Activated naive CD4-positive, alpha-beta T cell treated with anti-CD3 and anti-CD28 coated beads for 36 hours (primary cell): ENCODE results near the gene C1QTNF2. TPM values are rescaled to one million over a fixed set of nuclear protein-coding genes. Genes with fewer than 3 reads are reported as not detected.
"Not testable (repeated sequence)": the region's sequence is repeated elsewhere in the genome, so short reads cannot be mapped to it uniquely, and the experiment has no call there.

Experiments used
- CTCF ChIA-PET: fragments of 350-600 bp; sonication (Branson Sonifier 250); formaldehyde crosslinking; loops from one replicate; lab custom pipeline; 2021; ENCODE audit warnings: antibody characterized with exemption; lab: Charles Lee
- DNase-seq: peaks from one replicate; pipeline ENCODE4 v3.0.0-alpha.2; 2020
- H3K27ac Mint-ChIP-seq: one replicate; pipeline ENCODE4 v1.8.0; 2021; ENCODE audit warnings: mild to moderate bottlenecking, mixed read lengths
- H3K27me3 Mint-ChIP-seq: one replicate; pipeline ENCODE4 v1.8.0; 2021; ENCODE audit warnings: low read depth, mixed read lengths
- H3K36me3 Mint-ChIP-seq: one replicate; pipeline ENCODE4 v1.8.0; 2021; ENCODE audit warnings: low read depth, mixed read lengths
- H3K4me1 Mint-ChIP-seq: one replicate; pipeline ENCODE4 v1.8.0; 2021; ENCODE audit warnings: low read depth, mixed read lengths
- H3K4me3 Mint-ChIP-seq: one replicate; pipeline ENCODE4 v1.8.0; 2021; ENCODE audit warnings: mild to moderate bottlenecking, moderate library complexity, mixed read lengths
- H3K9me3 Mint-ChIP-seq: one replicate; pipeline ENCODE4 v1.8.0; 2021; ENCODE audit warnings: mixed read lengths
- intact Hi-C: fragments of 100-400 bp; cut with micrococcal nuclease; formaldehyde crosslinking; loops from one replicate; pipeline ENCODE4 v1.15.1; 2023
- total RNA-seq, 2 experiments: library from RNA; stranded (reverse); gene quantifications; one replicate each; pipeline ENCODE4 v1.2.3, GENCODE V29; 2021

The C1QTNF2 gene
- total RNA-seq, 2 experiments from 2014 or later, result not detected

GRCh38 chr5:160354666-160355065, 15.8 kb downstream of the C1QTNF2 start:
- intact Hi-C loops, result no loop called here
- CTCF ChIA-PET, result interaction anchor here (1.0 kb wide), 1 partner anchor 9 kb away, joined by 4 read pairs; no protein-coding TSS in a partner anchor
- H3K27me3 Mint-ChIP-seq, result no peaks in the 10 kb centered on the region
- no peak overlapping the region for H3K4me3 Mint-ChIP-seq
- H3K27ac Mint-ChIP-seq, result no peak overlapping the region
- no peaks in the 10 kb centered on the region for H3K36me3 Mint-ChIP-seq
- no peaks in the 10 kb centered on the region for H3K4me1 Mint-ChIP-seq
- no peaks in the 10 kb centered on the region for H3K9me3 Mint-ChIP-seq
- no peak for DNase-seq

GRCh38 chr5:160353379-160353778, 17.0 kb downstream of the C1QTNF2 start:
- intact Hi-C loops, result no loop called here
- Mint-ChIP-seq H3K4me3 (no peak overlapping the region), H3K27ac (no peak overlapping the region), H3K9me3 (no peaks in the 10 kb centered on the region), H3K4me1 (no peaks in the 10 kb centered on the region), H3K27me3 (no peaks in the 10 kb centered on the region), H3K36me3 (no peaks in the 10 kb centered on the region)
- CTCF ChIA-PET, result interaction anchor here (0.7 to 0.9 kb wide), 2 partner anchors 11 to 70 kb away, joined by 3 to 4 read pairs; no protein-coding TSS in a partner anchor
- no peak for DNase-seq

GRCh38 chr5:160352308-160352707, 18.1 kb downstream of the C1QTNF2 start:
- CTCF ChIA-PET, result interaction anchor here (1.3 kb wide), 1 partner anchor 13 kb away, joined by 4 read pairs; no protein-coding TSS in a partner anchor
- DNase-seq, result no peak
- no peaks in the 10 kb centered on the region for H3K27me3 Mint-ChIP-seq

GRCh38 chr5:160349935-160350303, 20.5 kb downstream of the C1QTNF2 start:
- Mint-ChIP-seq H3K4me3 (no peak overlapping the region), H3K27ac (no peak overlapping the region), H3K4me1 (no peaks in the 10 kb centered on the region), H3K36me3 (no peaks in the 10 kb centered on the region), H3K27me3 (no peaks in the 10 kb centered on the region), H3K9me3 (no peaks in the 10 kb centered on the region)
- DNase-seq, result no peak
- intact Hi-C loops, result loop anchor here (5.0 to 10.0 kb wide), 2 partner anchors 88 to 905 kb away; no protein-coding TSS in a partner anchor
- CTCF ChIA-PET, result interaction anchor here (0.7 kb wide), 1 partner anchor 221 kb away, joined by 4 read pairs; no protein-coding TSS in a partner anchor

More at GRCh38 chr5:160352308-160352707, 18.1 kb downstream of the C1QTNF2 start:
- H3K36me3 Mint-ChIP-seq, result no peaks in the 10 kb centered on the region
- no peaks in the 10 kb centered on the region for H3K9me3 Mint-ChIP-seq
- H3K27ac Mint-ChIP-seq, result no peak overlapping the region
- intact Hi-C loops, result no loop called here
- no peak overlapping the region for H3K4me3 Mint-ChIP-seq
- no peaks in the 10 kb centered on the region for H3K4me1 Mint-ChIP-seq

GRCh38 chr5:160349249-160349934, 21.0 kb downstream of the C1QTNF2 start:
- H3K27me3 Mint-ChIP-seq, result no peaks in the 10 kb centered on the region
- CTCF ChIA-PET, result no interaction called here
- H3K4me1 Mint-ChIP-seq, result no peaks in the 10 kb centered on the region
- H3K9me3 Mint-ChIP-seq, result no peaks in the 10 kb centered on the region
- H3K36me3 Mint-ChIP-seq, result no peaks in the 10 kb centered on the region
- intact Hi-C loops, result loop anchor here (5.0 to 10.0 kb wide), 2 partner anchors 87 to 905 kb away; no protein-coding TSS in a partner anchor
- no peak overlapping the region for H3K4me3 Mint-ChIP-seq
- DNase-seq, result no peak
- no peak overlapping the region for H3K27ac Mint-ChIP-seq

GRCh38 chr5:160348080-160348479, 22.3 kb downstream of the C1QTNF2 start:
- Mint-ChIP-seq H3K27me3 (peaks cover 3% of the 10 kb centered on the region), H3K9me3 (no peaks in the 10 kb centered on the region), H3K27ac (no peak overlapping the region), H3K4me1 (no peaks in the 10 kb centered on the region), H3K4me3 (no peak overlapping the region), H3K36me3 (no peaks in the 10 kb centered on the region)
- intact Hi-C loops, result loop anchor here (5.0 to 10.0 kb wide), 2 partner anchors 86 to 903 kb away; no protein-coding TSS in a partner anchor
- DNase-seq, result no peak
- CTCF ChIA-PET, result interaction anchor here (0.7 to 0.9 kb wide), 2 partner anchors 150 to 326 kb away, joined by 3 to 5 read pairs; no protein-coding TSS in a partner anchor

- intact Hi-C loops, result loop anchor here (5.0 to 10.0 kb wide), 2 partner anchors 85 to 903 kb away; no protein-coding TSS in a partner anchor
- Mint-ChIP-seq H3K9me3 (no peaks in the 10 kb centered on the region), H3K36me3 (no peaks in the 10 kb centered on the region), H3K27me3 (peaks cover 3% of the 10 kb centered on the region), H3K4me3 (no peak overlapping the region), H3K27ac (no peak overlapping the region), H3K4me1 (no peaks in the 10 kb centered on the region)
- no peak for DNase-seq
- CTCF ChIA-PET, result interaction anchor here (0.7 to 0.9 kb wide), 3 partner anchors 16 to 325 kb away, joined by 3 to 5 read pairs (median 5); no protein-coding TSS in a partner anchor
Observed at GRCh38 chr5:160347448-160347847, 23.0 kb downstream of the C1QTNF2 start.

- H3K9me3 Mint-ChIP-seq, result no peaks in the 10 kb centered on the region
- H3K27me3 Mint-ChIP-seq, result peaks cover 3% of the 10 kb centered on the region
- H3K4me3 Mint-ChIP-seq, result no peak overlapping the region
- DNase-seq, result no peak
- intact Hi-C loops, result loop anchor here (10.0 kb wide), 1 partner anchor 898 kb away; no protein-coding TSS in a partner anchor
- CTCF ChIA-PET, result interaction anchor here (0.6 to 5.5 kb wide), 9 partner anchors 9 to 730 kb away, joined by 3 to 49 read pairs (median 3); no protein-coding TSS in a partner anchor
- no peak overlapping the region for H3K27ac Mint-ChIP-seq
- H3K36me3 Mint-ChIP-seq, result no peaks in the 10 kb centered on the region
- no peaks in the 10 kb centered on the region for H3K4me1 Mint-ChIP-seq
Observed at GRCh38 chr5:160342413-160342941, 27.9 kb downstream of the C1QTNF2 start.

GRCh38 chr5:160341309-160341870, 29.0 kb downstream of the C1QTNF2 start:
- CTCF ChIA-PET, result interaction anchor here (5.4 to 5.5 kb wide), 2 partner anchors 143 to 318 kb away, joined by 49 read pairs; no protein-coding TSS in a partner anchor
- no peak overlapping the region for H3K27ac Mint-ChIP-seq
- no peaks in the 10 kb centered on the region for H3K9me3 Mint-ChIP-seq
- no peak overlapping the region for H3K4me3 Mint-ChIP-seq
- H3K36me3 Mint-ChIP-seq, result no peaks in the 10 kb centered on the region
- intact Hi-C loops, result loop anchor here (10.0 kb wide), 1 partner anchor 897 kb away; no protein-coding TSS in a partner anchor
- peaks cover 3% of the 10 kb centered on the region for H3K27me3 Mint-ChIP-seq
- H3K4me1 Mint-ChIP-seq, result no peaks in the 10 kb centered on the region
- no peak for DNase-seq

- not testable (repeated sequence) for H3K4me1 Mint-ChIP-seq, DNase-seq, H3K9me3 Mint-ChIP-seq, H3K27ac Mint-ChIP-seq, H3K36me3 Mint-ChIP-seq, H3K27me3 Mint-ChIP-seq, H3K4me3 Mint-ChIP-seq
- CTCF ChIA-PET, result interaction anchor here (0.7 kb wide), 1 partner anchor 116 kb away, joined by 5 read pairs; no protein-coding TSS in a partner anchor
- intact Hi-C loops, result loop anchor here (10.0 kb wide), 1 partner anchor 896 kb away; no protein-coding TSS in a partner anchor
Observed at GRCh38 chr5:160340513-160340912, 29.9 kb downstream of the C1QTNF2 start.

- H3K27me3 Mint-ChIP-seq, result peaks cover 3% of the 10 kb centered on the region
- no peaks in the 10 kb centered on the region for H3K36me3 Mint-ChIP-seq
- CTCF ChIA-PET, result no interaction called here
- intact Hi-C loops, result loop anchor here (10.0 kb wide), 1 partner anchor 895 kb away; no protein-coding TSS in a partner anchor
- no peaks in the 10 kb centered on the region for H3K9me3 Mint-ChIP-seq
- no peak for DNase-seq
- no peaks in the 10 kb centered on the region for H3K4me1 Mint-ChIP-seq
- no peak overlapping the region for H3K4me3 Mint-ChIP-seq
- no peak overlapping the region for H3K27ac Mint-ChIP-seq
Observed at GRCh38 chr5:160339406-160340130, 30.9 kb downstream of the C1QTNF2 start.
